GM19452 (cell line): ENCODE results near the gene SYT15B.
A peak's percentile ranks its signal among the peaks of the same experiment; 100 is the strongest.
"Not testable (repeated sequence)": the region's sequence is repeated elsewhere in the genome, so short reads cannot be mapped to it uniquely, and the experiment has no call there.

Experiments
- ATAC-seq: cut with Tn5 transposase; IDR thresholded peaks from one replicate; pipeline ENCODE4 v1.9.1; 2021; ENCODE audit not compliant: unreplicated experiment

SYT15B gene

DNA sequence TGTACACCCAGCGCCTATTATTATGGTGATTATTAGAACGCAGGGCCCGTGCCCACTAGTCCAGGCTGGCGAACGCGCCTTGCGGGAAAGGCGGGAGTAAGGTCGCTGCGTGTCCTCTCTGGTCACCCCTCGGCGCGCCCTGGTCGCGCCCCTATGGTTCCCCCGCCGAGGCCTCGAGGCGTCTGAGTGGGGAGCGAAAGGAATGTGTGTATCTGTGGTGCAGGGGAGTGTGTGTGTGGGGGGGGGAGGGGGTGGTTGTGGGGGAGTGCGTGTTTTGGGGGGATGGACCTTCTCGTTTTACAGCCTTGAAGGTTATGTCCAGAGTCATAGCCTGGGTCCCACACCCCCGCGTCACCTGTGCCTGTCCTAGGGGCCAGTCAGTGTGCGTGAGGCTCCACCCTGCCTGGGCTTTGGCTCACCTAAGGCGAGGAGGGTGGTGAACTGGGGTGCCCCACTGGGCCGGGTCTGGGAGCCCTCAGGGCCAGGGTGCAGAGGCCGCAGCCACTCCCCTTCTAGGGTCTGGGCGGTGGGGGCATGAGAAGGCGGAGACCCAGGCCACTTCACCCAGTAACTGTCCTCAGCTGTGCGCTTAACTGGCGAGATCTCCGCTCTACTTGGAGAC, at the start of gene SYT15B:
SYT15B (minus strand) TSS at position 39 of the 622 bp plus-strand sequence. CDS start 952 bp downstream, outside the sequence.
- not testable (repeated sequence) for ATAC-seq

- not testable (repeated sequence) for ATAC-seq
Measured at GRCh38 chr10:47779590-47779989, 16.2 kb upstream of the SYT15B start.

- ATAC-seq = not testable (repeated sequence)
Measured at GRCh38 chr10:47775361-47776231, 12.2 kb upstream of the SYT15B start.

DNA sequence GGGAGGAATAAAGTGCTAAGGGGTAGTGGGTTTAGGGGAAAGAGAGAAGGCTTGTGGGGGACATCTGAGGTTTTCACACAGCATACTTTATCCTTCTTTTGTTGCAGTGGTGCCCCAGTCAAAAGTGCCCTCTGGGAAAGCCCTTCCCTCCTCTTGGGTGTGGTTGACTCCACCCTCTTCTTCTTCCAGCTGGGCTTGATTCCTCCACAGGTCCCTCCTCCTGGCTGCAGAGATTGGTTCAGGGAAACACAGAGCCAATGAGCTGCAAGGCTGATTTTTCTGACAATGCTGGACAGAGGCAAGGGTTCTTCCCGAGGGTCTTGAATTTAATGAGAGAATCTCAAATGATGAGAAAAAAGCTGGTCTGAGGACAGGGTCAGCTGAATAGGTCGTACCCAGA, 7.4 kb upstream of the SYT15B start:
- not testable (repeated sequence) for ATAC-seq

GRCh38 chr10:47768578-47769115, 5.3 kb upstream of the SYT15B start:
- not testable (repeated sequence) for ATAC-seq

- not testable (repeated sequence) for ATAC-seq
Measured at GRCh38 chr10:47768085-47768484, 4.7 kb upstream of the SYT15B start.

- not testable (repeated sequence) for ATAC-seq
Measured at GRCh38 chr10:47767236-47767635, 3.8 kb upstream of the SYT15B start.

DNA sequence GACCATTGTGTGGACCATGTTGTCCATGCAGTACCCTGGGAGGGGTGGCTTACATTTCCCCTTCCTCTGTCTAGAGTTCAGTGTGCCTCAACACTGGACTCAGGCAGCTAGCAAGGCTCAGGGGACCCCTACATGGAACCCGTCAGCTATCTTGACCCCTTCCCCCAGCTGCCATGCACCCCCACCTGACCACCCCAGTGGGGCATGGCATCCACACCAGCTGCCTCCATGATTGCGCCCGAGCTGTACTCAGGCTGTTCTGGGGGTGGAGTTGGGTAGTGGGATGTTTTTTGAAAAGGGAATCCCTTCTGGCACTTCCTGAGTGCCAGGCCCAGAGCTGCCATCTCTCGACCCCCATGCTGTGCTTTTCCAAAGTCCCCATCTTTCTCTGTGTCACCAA, 1.8 kb upstream of the SYT15B start:
- not testable (repeated sequence) for ATAC-seq

- ATAC-seq = not testable (repeated sequence)
Measured at GRCh38 chr10:47762674-47763553, 478 bp downstream of the SYT15B start.

DNA sequence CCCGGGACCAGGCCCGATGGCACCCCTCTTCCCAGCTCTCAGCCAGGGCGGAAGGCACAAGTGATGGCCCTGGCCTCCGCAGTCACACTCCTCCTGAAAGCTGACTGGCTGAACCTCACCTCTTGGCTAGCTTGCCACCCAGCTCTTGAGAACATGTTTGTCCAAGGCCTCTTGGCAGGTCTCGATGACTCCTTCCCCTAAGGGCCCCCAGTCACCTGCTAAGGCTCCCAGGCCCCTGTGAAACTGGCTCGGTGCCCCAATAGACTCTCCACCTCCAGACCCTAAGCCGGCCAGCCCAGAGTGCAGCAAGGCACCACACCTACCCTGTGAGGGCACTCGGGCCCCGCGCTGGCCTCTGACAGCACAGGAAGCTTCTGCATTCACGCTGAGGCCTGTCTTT, 4.5 kb downstream of the SYT15B start:
- ATAC-seq = not testable (repeated sequence)

DNA sequence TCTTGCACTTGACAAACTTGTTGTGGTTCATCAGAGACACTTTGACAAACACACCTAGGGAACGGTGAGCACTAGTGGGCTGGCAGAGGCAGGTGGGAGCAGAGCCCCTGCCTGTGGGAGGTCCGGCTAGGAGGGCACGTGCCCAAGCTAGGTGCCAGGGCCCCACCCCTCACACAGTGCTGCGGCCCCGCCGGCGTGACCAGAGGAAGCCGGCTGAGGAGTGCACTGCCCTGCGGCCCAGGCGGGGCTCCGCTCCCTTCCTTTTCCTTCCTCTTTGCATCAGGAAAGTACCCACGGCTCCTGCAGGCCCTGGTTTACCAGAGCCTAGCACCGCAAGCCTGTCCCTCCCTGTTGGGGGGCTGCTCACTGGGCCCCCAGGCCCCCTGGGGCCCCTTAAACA, 7.2 kb downstream of the SYT15B start:
- ATAC-seq = not testable (repeated sequence)

GRCh38 chr10:47753871-47754270, 9.5 kb downstream of the SYT15B start:
- not testable (repeated sequence) for ATAC-seq

DNA sequence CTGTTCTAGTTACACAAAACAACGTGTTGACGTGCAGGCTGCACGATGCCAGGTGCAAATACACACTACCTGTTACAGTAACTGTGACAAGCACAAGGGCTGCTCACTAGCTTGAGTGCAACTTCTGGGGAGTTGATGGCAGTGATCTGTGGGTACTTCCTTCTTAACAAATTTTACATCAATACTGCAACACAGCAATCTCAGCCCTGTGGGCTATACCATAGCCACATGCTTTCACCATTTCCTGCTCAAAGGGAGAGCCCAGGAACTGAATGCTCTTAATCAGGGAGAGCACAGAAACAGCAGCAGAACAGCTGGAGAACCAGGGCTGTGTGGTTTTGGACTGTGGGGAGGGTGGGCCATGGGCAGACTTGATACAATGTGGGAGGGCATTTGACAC, 10.2 kb downstream of the SYT15B start:
- not testable (repeated sequence) for ATAC-seq

DNA sequence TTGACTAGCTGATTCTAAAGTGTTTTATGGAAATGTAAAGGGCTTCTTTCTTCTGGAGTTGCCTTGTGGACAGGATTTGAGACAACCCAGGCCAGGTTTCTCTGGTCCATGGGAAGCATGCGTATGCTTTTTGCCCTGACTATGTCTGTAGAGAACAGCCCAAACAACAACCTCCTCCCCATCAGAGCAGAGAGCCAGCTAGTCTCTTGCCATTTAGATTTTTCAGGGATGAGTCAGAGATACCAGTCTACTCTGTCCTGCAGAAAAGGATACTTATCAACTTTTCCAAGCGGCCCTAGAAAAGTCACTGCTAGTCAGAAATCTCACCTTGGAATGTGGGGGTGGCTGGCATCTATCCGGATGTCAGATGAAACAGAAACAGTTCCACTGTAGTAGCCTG, 11.6 kb downstream of the SYT15B start:
- not testable (repeated sequence) for ATAC-seq

DNA sequence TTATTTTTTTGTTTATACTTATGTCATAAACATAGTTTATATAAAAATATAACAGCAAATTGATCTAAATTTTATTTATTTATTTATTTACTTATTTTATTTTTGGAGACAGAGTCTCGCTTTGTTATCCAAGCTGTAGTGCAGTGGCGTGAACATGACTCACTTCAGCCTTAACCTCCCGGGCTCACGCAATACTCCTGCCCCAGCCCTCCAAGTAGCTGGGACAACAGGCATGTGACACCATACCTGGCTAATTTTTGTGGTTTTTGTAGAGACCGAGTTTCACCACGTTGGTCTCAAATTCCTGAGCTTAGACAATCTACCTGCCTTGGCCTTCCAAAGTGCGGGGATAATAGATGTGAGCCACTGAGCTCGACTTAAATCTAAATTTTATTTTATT, 13.0 kb downstream of the SYT15B start:
- ATAC-seq = not testable (repeated sequence)

DNA sequence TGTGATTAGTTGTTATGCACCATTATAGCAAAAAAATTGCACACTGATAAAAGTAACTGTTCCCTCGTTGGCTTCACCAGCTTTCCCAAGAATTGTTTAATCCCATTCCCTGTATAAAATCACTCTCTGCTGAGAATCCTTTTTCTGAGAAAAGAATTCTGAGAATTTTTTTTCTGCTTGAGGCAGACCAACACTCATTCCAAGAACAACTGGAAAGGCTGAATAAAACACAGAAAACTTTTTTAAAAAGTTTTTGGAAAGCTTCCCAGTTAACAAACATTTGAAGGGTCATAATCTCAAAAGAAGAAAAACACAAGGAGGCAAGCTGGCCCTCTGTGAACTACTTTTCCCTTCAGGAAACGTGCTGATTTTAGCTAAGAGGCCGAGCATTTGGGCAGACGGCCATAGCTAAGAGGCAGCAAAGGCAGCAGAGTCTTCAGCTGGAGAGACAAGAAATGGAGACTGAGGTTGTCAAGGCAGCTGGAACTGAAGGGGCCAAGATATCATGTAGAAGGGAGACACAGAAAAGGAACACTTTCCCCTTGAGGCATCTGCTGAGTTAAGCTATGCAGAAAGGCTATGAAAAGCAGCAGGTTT, 16.5 kb downstream of the SYT15B start:
- ATAC-seq = not testable (repeated sequence)

DNA sequence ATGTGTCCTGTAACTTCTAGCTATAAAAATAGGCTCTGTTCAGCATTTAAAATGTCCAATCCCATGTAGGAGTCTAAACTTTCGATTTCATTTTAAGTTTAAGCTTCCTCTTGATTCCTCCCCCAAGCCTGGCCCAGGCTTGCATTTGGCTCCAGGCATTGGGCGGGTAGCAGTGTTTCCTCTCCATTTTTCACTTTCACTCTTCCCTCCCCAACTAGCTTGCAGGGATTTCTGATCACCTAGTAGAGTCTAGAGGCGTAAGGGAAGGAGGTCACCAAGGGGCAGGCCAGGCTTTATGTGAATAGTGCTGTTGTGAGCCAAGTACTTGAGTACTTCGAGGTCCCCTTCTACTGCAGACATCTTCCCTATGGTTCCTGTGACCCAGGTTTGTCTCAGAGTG, 18.5 kb downstream of the SYT15B start:
- not testable (repeated sequence) for ATAC-seq

GRCh38 chr10:47743611-47744550, 19.5 kb downstream of the SYT15B start:
- ATAC-seq = peak; percentile 89

GRCh38 chr10:47740868-47741267, 22.5 kb downstream of the SYT15B start:
- not testable (repeated sequence) for ATAC-seq
